GM18907 (cell line): ENCODE measurements around the gene HVCN1.
A peak's percentile ranks its signal among the peaks of the same experiment; 100 is the strongest.
"Not testable (repeated sequence)": the region's sequence is repeated elsewhere in the genome, so short reads cannot be mapped to it uniquely, and the experiment has no call there.

ENCODE experiments used
- ATAC-seq: cut with Tn5 transposase; IDR thresholded peaks from one replicate; pipeline ENCODE4 v1.9.1; 2021; ENCODE audit warnings: mild to moderate bottlenecking, moderate library complexity; ENCODE audit not compliant: unreplicated experiment

Gene HVCN1

DNA sequence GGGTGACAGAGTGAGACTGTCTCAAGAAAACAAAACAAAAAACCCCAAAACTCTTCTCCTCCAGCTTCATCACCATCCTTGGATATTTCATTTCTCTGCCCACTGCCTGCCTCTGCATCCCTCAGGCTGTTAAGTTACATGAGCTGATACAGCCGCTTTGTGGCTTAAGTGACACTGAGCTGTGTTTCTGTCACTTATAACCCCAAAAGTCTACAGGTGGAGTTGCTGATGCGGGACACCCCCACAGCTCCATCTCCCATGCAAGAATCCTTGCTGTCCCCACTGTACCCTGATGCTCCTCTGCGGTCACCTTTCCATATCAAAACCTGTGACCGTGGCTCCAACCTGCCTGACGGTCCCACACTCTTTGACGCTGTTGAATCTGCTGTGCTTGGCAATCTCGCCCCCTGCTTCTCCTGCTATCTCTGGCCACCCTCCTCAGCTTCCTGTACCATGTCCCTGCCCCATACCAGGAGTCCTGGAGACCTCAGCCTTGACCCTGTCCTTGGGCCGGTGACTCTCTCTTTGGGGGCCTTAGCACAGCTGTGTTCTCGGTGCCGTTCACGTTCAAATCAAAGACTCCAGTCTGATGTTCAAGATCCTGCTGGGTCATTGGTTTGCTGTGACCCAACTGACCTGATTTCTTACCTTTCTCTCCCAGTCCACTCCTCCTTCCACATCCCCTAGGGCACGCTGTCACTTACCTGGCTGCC, 20.3 kb downstream of the HVCN1 start:
- no peak for ATAC-seq

DNA sequence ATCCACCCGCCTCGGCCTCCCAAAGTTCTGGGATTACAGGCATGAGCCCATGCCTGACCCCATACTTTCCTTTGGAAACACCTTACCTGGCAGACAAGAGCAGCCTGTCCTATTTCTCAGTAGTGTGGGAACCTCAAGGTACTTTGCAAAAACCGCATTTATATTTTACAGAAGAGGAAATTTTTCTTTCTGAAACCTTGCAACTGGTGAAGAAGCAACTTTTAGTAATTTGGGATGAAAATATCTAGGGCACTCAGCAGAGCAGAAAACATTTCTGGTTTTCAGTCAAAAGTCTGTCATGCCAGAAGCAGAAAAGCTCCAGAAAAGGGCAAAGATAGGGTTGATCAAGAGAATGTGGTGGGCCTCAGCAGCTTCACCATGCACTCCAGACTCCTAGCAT, 21.2 kb downstream of the HVCN1 start:
- no peak for ATAC-seq

DNA sequence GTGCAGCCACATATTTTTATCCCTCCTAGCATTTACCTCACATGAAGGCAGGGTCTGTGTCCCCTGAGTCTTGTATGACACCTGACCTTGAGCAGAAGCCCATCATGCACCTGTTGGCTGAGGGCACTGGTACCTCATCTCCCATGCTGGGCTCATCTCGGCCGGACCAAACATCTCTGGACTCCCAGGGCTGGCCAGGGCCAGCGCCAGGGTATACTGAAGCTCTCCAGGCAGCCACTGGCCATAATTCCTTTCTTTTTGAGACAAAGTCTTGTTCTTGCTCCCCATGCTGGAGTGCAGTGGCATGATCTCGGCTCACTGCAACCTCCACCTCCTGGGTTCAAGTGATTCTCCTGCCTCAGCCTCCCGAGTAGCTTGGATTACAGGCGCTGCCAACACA, 22.0 kb downstream of the HVCN1 start:
- no peak for ATAC-seq

DNA sequence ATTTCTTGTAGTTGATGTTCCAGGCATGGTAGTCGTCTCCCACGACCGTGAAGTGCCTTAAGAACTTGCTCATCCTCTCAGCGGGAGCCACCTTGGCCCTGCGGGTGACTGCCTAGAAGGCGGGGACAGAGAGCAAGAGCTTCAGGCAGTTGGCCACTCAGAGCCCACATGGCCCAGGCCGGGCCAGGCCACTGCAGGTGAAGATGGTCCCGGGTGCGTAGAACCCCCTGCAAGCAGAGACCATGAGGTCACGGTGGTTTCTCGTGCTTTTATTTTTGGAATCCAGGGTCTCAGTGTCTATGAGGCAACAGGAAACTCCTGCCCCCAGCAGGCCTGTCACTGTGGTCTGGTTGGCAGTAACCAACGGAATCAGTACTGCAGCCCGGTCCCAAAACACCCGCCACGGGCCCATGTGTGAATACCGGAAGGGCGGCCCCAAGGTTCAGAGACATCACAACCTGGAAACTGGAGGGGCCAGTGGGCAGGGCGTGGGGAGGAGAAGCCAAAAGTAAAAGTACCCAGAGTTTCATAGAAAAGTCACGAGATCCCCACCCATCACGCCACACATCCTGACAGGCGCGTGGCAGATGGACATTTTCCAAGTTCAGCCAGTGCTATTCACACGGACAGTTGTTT, 27.5 kb downstream of the HVCN1 start:
- peak; percentile 88 for ATAC-seq

DNA sequence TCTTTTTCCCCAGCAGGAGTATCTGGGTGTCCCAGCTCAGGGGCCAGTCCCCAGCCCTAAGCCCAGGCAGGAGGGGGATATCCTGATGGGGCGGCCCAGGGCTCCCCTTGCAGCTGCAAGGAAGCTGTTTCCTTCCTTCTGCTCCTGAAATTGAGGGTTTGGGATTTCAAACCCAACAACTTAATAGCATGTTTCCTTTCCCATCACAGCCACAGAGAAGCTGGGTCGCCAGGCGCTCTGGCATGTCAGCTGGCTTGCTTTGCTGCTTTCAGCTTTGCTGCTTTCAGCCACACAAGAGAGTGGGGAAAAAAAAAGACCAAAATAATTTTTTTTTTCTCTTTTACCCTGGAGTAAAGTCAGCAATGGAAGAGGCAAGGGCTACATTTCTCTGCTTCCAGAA, 30.0 kb downstream of the HVCN1 start:
- ATAC-seq, result no peak

DNA sequence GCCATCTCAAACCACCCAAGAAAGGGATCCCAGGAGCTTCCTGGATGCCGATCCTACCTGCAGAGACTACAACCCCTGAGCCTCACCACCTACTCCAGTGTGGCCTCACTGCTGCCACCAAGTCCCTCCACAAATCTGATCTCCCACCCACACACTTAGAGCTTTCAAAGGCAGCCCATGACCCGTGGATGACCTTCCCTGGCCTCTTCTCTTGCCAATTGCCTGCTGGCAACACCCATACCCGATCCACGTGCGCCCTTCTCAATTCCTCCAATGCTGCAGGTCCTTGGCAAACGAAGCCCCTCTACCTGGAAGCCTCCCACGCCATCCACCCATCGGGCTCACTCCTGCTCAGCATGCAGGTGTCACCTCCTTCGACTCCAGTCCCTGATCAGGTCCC, 30.7 kb downstream of the HVCN1 start:
- no peak for ATAC-seq

DNA sequence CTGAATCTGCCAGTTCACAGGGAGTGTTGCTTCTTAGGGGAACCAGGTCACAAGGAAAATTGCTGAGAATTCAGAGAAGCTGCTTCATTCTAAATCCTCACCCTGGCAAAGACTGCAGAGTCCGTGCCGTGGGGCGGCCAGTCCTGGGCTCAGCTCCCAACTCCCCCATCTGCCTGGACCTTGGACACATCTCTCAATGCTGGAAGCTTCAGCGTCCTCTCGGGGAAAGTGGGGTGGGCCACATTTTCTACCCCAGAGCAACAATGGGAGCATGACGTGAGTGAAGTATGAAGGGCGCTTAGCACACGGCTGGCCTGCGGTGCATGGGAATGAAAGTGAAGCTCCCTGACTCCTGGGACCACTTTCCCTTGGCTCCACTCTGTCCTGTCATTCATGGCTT, 31.2 kb downstream of the HVCN1 start:
- no peak for ATAC-seq

DNA sequence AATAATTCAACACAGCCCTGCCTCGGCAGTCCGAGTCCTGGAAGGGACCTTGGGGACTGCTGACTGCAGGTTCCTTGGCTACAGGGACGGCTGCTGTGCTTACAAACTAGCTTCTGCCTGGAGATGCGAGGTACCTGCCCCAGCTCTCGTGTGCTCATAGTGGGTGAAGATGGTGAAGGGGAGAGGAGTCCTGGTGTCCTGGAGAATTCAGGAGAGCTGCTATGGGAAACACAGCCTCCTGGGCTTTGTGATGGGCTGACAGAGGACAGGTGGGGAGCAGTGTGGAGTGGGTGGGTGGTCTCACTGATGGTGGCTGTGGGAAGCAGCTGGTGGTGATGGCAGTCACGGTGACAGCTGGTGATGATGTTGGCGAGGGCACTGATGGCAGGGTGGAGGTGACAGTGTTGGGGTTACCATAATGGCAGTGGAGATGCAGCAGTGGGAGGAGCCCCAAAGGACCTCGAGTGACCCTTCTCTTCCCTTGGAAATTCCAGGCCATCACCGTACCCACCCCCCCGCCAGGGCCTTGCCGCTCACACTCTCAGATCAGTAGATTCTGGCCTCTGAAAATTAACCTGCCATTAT, 32.8 kb downstream of the HVCN1 start:
- no peak for ATAC-seq

DNA sequence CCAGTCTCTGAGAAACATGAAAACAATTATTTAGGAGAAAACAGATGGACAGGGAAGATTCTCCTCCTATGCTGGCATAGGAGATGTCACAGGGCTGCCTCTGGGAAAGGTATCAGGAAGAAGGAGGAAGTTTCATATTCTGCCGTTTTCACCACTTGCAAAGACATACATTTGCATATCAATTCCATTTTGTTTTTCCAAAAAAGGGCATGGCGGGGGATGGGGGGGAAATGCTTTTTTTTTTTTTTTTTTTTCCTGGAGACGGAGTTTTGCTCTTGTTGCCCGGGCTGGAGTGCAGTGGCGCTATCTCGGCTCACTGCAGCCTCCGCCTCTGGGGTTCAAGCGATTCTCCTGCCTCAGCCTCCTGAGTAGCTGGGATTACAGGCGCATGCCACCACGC, 34.7 kb downstream of the HVCN1 start:
- not testable (repeated sequence) for ATAC-seq

DNA sequence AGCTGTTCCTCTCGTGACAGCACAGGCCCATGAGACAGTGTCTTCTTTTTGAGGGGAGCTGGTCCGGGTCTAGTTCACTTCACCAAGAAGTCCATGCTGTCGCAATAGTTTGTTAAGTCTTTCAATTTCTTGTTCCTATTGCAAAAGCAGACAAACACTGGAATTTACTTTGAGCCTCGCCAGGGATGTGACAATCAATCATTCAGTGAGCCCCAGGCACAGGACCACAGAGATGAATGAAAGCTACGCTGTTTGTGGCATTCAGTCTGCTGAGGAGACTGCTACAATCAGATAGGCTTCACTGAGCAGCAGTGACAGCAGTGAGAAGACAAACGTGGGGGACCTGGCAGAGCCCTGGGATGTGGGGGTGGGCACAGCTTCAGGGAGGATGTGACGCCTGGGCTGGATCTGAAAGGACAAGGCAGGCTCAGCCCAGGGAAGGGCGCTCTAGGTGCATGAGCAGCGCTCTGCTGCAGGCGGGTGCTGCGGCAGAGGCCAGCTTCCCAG, 39.5 kb downstream of the HVCN1 start:
- no peak for ATAC-seq

DNA sequence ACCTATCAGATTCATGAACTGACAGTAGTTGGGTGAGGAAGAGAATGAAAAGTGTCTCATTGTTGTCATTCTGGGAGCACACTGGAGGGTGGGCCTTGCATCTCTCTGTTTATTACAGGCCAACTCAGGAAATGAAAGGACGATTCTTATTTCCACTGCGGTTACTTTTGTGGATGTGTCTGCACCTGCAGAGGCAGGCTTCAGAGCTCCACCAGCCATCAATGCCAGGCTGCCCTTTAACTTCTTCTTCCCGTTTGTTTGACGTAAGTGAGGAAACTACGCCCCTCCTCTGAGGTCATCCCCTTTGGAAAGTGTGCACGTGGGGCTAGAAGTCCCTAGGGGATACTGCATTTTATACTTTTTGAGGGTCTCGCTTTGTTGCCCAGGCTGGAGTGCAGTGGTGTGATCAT, 41.3 kb downstream of the HVCN1 start:
- ATAC-seq, result no peak

DNA sequence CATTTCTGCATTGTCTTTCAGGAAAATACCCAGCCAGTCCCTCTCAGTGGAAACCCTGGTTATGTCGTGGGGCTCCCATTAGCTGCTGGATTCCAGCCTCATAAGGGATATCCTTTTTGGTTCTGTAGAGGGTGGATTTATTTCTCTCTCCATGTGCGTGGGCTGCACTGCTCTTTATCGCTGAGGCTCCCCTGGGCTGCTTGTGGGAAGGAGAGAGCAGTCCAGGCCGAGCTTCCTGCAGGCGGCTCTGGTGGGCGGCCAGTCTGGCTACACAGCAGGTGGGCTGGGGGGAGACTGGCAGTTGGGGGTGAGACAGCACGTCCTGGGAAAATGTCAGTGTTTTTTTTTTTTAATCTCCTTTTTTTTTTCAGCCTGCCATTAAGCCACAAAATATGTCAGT, 47.4 kb downstream of the HVCN1 start:
- no peak for ATAC-seq

DNA sequence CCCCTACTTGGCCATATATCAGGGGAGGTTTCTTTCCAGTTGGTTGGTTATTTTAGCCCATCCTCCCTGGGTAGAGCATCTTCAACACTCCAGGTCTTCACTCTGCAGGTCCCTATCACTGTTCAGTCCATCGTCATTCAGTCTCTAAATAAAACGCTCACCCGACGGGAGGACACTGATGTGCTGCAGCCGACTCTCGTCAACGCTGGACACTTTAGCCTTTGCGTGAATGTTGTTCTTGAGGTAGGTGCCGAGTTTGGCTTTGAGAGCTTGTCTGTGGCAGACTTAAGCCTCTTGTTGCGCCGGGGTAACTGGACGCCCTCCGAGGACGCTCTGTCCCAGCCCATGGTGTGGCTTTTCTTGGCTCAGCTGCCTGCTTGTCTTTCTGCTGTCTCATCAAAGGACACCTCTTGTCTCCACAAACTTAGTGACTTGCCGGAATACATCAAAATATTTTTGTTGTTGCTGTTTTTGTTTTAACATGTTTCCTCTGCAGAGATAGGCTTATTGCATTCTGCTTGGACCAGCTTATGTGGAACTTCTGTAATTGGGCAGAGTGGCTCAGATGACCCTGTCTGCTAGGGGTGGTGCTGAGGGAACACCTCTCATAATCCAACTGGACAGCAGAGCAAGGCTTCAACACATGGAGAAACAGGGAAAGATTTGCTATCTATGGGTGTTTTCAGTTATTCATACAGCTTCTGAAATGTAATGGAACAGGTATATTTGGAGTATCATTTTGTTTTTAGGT, 48.5 kb downstream of the HVCN1 start:
- no peak for ATAC-seq

DNA sequence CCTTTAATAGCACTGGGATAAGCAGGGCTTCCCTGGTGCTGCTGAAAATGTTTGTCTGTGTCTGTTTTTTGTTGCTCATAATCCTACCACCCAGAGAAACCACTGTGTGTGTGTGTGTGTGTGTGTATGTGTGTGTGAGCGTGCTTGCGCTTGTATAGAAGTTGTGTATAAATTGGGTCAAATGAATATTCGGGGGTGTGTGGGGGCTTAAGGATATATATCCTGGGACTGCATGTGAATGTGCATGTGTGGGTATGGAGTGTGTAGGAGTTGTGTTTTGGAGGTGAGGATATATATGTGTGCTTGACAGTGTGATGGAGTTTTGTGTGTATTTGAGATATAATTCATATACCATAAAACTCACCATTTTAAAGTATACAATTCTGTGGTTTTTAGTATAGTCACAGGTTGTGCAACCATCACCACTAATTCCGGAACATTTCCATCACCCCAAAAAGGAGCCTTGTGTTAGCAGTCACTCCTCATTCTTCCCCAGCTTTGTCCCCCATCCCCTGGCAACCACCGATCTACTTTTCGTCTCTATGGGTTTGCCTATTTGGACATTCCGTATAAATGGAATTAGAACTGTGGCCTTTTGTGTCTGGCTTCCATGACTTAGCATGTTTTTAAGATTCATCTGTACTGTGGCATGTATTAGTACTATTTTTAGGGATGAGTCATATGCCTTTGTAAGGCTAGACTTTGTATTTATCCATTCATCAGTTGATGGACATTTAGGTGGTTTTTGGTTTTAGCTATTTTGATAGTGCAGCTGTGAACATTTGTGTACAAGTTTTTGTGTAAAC, 49.4 kb downstream of the HVCN1 start:
- ATAC-seq, result no peak

DNA sequence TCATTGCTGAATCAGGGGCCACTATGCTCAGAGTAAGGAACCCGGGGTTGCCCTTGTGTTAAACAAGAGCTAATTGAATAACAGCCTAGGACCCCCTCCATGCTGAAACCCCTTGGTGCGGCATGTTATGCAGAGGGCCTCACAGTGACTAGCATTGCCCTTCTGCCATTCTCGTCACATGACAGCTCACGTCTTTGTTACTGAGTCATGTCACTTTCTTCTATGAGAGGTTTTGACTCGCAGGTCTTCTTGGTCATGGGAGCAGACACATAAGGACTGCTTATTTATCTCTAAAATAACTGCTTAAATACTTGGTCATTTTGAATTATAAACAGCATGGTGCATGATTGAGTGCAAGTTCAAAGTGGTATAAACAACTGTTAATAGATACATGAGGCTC, 50.1 kb downstream of the HVCN1 start:
- ATAC-seq, result no peak

DNA sequence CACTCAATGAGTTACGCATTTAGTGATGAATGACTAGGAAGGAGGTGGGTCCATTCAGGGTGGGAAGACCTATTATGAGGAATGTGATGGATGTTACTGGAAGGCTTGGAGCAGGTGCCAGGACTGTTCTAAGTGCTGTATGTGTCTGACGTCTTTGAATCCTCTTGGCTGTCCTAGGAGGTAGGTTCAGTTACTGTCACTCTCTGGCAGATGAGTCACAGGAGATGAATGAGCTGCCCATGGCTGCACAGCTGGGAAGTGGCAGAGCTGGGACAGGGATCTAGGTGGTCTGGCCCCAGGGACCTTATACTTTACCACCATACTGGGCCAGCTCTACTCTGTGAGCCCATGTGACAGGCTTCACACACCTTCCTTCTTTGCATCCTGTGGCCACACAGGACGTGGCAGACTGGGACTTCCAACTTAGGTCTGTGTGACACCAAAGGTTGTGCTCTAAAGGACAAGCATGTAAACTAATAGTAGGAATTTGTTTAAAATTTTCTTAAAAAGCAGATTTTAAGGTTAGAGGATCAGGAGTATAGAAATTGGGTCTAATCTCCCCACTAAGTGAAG, 51.0 kb downstream of the HVCN1 start:
- ATAC-seq, result no peak

DNA sequence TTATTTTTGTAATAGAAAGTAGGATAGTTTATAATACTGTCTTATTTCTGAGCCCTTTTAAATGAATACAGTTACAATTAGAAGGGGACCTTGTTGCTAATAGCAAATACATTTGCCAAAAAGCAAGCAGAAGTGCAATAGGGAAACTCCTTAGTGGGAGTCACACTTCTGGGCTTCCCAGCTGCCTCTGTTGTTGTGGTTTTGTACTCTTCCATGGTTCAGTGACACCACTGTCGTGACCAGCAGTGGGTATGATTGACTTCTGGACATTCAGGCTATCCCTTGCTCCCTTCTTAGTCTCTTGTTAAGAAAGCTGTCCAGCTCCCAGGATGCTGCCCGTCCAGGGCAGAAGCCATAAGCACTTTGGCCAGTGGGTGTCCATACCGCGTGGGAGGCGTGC, 52.4 kb downstream of the HVCN1 start:
- ATAC-seq, result no peak

DNA sequence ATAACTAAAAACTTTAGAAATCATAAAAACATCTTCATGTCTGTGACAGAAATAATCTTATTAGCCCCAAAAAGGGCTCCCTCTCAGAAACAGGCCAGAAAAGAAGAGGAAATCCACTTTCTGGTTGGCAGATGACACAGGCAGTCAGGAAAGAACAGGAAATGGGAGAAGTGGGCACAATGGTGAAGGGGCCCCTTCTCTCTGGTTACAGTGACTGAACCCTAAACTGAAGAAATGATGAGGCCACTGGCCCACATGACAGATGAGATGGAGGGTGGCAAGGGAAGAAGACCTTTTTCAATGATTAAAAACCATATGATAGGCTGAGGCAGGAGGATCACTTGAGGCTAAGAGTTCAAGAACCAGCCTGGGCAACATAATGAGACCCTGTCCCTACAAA, 53.9 kb downstream of the HVCN1 start:
- no peak for ATAC-seq

DNA sequence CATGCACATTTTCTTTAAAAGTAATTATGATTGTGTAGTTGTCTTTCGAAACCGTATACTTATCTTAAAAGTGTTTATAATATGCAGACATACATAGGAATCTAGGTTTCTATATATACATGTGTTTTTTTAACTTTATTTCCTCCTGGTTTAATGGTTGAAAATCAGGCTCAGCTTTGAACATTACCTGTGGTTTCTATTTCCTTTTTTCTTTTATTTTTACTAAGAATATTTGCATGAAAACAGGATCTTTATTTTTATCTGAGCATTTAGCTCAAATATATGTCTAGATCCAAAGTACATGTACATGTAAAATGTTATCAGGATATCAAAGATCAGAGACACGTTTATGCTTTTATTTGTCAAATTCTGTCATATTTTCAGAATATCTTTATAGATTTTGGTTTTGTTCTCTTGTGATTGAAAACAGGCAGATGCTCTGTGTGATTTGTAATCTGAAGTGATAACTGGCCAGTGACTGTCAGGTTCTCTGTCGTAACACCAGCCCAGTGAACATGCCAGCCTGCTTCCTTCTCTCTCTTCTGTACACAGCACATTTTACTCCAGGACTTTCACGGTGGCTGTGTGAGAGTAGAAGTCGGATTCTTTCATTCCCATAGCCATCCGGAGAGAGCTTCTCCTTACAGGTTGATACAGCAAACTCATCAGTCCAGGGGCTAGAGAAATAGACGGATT, 61.3 kb downstream of the HVCN1 start:
- ATAC-seq, result no peak

DNA sequence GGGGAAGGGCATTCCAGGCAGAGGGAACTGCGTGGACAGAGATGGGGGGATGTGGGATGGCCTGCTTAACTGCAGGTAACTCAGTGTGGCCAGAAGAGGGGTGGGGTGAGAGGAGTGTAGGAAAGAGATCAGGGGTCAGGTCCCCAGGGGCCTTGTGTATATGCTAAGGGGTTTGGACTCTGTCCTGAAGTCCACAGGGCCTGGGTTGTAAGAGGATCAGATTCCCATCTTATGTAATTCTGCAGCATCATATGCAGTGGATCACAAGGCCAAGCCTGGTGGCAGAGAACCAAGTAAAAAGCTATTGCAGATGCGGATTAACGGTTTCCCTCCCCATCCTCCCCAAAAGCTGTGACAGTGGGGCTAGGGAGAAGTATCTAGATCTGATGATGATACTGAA, 66.3 kb downstream of the HVCN1 start:
- ATAC-seq, result no peak
